Posterior vena cava (tissue), 2 donors: ENCODE results near the gene SLC37A4. TPM values are rescaled to one million over a fixed set of nuclear protein-coding genes. Genes with fewer than 3 reads are reported as not detected.
"Not testable (repeated sequence)": the region's sequence is repeated elsewhere in the genome, so short reads cannot be mapped to it uniquely, and the experiment has no call there.

ENCODE experiments used
- DNase-seq: peaks from one replicate; pipeline ENCODE4 v3.0.0-alpha.2; 2020; ENCODE audit warnings: low spot score
- intact Hi-C, 2 donors: fragments of 100-400 bp; cut with DNase I; formaldehyde crosslinking; loops; one replicate each; pipeline versions ENCODE4 v1.14.1 to v1.14.2; 2022 to 2023
- total RNA-seq, 2 donors: library from RNA; stranded (reverse); fragmentation: NEBNext Ultra II Directional; extraction: Animal tissue kit (Norgen Biotek cat#: 25700); gene quantifications; one replicate each; pipeline ENCODE4 v1.2.1, GENCODE V29; 2021
- donor health status: DM: yes; HTN: yes; CAD: no.
- donor health status: DM: yes; HTN: yes; CAD: no.

The SLC37A4 gene
- total RNA-seq, 2 donors from 2014 or later = 6.0 to 7.8 TPM

DNA sequence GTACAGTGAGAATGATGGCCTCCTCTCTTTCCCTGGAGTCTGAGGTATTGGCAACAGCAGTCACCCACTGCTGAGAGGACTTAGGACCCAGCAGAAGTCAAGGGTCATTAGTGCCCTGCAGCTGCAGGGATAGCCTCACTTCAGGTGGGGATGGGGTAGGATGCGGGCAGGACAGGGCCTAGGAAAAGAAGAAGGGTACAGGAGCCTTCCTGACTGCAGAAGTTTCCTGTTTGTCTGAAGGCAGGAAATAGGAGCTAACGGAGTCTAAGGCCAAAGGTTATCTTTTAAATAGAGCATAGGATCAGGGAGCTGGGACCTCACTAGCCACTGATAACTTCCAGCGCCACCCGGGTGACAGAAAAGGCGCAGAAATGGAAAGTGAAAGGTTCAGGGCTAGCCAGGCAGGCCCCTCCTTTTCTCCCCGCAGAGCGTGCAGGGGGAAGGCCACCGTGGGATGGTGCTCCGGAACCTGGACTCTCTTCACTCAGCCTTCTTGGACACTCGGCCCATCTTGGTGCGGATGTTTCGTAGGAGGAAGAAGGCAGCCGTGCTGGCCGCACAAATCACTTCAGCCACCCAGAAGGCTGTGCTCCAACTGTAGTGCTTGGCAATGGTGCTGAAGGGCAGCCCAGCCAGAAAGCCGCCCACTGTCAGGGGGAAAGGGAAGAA, 6.1 kb downstream of the SLC37A4 start:
- peak; percentile 74 for DNase-seq
- intact Hi-C loops = loop anchor here in 1 of 2 donors (5.0 kb wide), 1 partner anchor 38 kb away; no protein-coding TSS in a partner anchor

DNA sequence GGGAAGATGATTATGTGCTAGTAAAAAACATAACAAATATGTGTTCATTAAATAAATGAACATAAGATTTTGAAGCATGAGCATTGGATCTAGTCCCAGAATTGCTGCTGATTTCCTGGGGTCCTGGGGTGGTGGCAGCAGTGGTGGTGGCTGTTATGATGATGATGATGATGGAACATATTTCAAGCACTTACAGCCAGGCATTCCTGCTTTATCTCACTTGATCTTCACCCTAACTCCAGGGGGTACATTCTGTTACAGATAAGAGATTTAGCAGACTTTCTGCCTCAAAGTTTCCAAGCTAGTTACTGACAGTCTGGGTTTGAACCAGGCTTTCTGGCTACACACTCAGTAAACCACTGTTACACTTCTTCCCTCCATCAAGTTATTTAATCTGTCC, 6.9 kb downstream of the SLC37A4 start:
- intact Hi-C loops = loop anchor here in 1 of 2 donors (5.0 kb wide), 1 partner anchor 39 kb away; no protein-coding TSS in a partner anchor
- DNase-seq = peak; percentile 32

GRCh38 chr11:119021631-119022030, 9.0 kb downstream of the SLC37A4 start:
- DNase-seq = no peak
- intact Hi-C loops = loop anchor here in 1 of 2 donors (5.0 kb wide), 1 partner anchor 41 kb away; no protein-coding TSS in a partner anchor

DNA sequence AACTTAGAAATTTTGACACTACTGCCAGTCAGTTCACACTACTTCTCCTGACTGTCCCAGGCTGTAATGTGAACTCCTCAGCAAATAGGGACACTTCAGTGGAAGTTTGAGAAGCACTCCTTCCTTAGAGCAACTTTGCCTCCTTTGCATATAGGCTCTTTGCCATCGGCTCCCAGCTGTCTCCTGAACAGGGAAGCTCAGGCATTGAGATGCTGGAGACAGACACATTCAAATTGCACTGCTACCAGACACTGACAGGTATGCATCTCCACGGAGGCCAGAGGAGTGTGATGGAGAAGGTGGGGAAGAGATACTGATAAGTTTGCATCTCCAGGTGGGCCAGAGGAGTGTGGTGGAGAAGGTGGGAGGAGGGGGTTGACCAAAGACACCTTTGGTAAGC, 10.7 kb downstream of the SLC37A4 start:
- intact Hi-C loops = loop anchor here in 1 of 2 donors (5.0 kb wide), 1 partner anchor 42 kb away; no protein-coding TSS in a partner anchor
- peak; percentile 13 for DNase-seq

DNA sequence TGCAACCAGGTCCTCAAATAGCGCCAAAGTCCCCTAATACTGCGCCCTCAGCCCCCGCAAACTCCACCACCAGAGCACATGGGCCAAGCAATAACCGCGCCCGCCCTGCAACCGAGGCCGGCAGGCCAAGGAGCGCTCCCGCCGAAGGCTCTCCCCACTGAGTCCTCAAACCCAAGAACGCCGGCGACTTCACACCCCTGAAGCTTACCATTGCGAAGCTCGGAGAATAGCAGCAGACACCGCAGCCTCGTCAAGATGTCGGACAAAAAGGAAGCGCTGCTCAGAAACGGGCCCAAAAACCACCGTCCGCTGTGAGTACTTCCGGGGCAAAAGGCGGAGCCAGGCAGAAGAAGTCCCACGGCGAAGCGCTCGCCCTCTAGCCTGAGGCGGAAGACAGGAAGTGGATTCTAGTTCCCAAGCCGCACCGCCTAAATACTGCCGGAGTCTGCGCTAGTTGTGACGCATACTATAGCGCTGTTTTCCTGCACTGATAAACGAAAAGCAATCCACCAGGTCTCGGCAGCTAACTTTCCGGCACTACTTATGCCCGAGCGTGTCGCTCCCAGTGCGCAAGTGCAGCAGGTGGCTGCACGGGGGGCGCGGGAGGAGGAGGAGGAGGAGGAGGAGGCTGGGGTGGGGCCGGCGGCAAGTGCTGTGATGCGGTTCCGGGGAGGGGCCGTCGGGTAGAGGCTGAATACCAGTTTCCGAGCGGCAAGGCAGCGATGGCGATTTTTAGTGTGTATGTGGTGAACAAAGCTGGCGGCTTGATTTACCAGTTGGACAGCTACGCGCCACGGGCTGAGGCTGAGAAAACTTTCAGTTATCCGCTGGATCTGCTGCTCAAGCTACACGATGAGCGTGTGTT, 12.4 kb downstream of the SLC37A4 start, which contains the start of the genes RPS25 and TRAPPC4:
RPS25 (minus strand) TSS at position 270 of the 865 bp plus-strand sequence; CDS start at position 211, 59 bp downstream.
TRAPPC4 (plus strand) TSS at position 693 of the 865 bp plus-strand sequence; CDS start at position 723, 30 bp downstream.
- DNase-seq = peak; percentile 98
- intact Hi-C loops = loop anchor here in 1 of 2 donors (1.0 kb wide), 1 partner anchor 20 kb away; the partner anchor contains the start of gene CENATAC

DNA sequence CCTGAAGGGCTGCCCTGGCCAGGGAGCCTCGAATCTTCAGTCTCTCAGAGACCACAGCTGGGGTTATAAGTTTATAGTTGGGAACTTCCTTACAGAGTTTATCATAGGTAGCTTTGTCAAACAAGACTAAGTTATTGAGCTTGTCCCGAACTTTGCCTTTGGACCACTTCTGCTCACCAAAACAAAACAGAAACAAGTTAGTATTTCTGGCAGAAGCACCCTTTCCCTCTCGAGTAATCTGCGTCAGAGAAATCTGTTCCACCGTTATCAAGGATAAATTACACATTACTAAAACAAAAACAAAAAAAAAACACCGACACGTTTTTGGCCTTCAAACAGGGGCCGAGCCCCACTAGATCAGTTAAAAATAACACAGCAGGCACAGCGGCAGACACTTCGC, 13.3 kb downstream of the SLC37A4 start:
- intact Hi-C loops = not testable (repeated sequence)
- peak; percentile 42 for DNase-seq

GRCh38 chr11:119016216-119017009, 14.3 kb downstream of the SLC37A4 start:
- DNase-seq = no peak
- intact Hi-C loops = no loop called here

- intact Hi-C loops = no loop called here
- DNase-seq = no peak
These were observed 15.5 kb downstream of the SLC37A4 start for GRCh38 chr11:119015054-119015611.

DNA sequence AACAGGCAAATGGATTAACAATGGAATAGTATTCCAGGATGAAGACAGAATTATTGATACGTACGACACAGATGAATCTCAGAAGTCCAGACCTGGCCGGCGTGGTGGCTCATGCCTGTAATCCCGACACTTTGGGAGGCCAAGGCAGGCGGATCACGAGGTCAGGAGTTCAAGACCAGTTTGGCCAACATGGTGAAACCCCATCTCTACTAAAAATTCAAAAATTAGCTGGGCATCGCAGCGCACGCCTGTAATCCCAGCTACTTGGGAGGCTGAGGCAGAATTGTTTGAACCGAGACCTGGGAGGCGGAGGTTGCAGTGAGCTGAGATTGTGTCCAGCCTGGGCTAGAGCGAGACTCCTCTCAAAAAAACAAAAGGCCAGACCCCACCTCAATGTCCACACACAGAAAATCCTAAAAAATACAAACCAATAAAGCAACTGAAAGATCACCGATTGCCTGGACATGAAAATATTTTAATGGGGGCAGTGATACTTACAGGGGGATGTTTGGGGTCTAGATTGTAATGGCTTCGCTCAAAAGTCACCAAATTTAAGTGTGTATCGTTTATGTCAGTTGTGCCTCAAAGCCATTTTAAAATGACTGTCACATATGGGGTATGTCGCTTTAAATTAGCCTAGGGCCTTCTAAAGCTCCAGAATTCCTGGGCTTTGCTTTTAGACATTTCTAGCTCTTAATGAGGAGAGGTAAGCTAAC, 16.3 kb downstream of the SLC37A4 start:
- no peak for DNase-seq
- intact Hi-C loops = no loop called here

GRCh38 chr11:119012629-119013170, 18.0 kb downstream of the SLC37A4 start:
- intact Hi-C loops = no loop called here
- DNase-seq = peak; percentile 1

DNA sequence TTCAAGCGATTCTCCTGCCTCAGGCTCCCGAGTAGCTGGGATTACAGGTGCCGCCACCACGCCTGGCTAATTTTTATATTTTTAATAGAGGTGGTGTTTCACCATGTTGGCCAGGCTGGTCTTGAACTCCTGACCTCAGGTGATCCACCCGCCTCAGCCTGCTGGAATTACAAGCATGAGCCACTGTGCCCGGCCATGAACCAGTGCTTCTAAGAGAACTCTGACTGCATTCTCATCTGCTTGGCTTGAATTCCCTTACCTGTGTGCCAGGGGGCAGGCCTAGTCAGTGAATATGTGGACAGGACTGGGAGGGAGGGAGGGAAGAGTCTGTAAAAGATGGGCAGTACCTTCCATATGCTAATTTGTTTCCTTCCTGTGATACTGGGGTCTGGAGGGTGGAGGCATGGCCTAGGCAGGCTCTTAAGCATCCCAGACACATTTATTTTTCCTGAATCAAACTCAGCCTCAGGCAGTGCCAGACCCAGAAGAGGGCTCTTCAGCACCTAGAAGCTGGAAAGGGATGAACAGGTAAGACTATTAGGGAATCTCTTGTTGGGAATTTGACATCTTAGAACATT, 19.1 kb downstream of the SLC37A4 start:
- intact Hi-C loops = no loop called here
- peak; percentile 44 for DNase-seq

- intact Hi-C loops = no loop called here
These were observed 24.0 kb downstream of the SLC37A4 start for GRCh38 chr11:119006656-119007055.

GRCh38 chr11:119000906-119001305, 29.8 kb downstream of the SLC37A4 start:
- intact Hi-C loops = no loop called here
- no peak for DNase-seq

More at GRCh38 chr11:119006656-119007055, 24.0 kb downstream of the SLC37A4 start:
- no peak for DNase-seq

- no peak for DNase-seq
- intact Hi-C loops = loop anchor here in 1 of 2 donors (1.0 kb wide), 1 partner anchor 19 kb away; the partner anchor contains the start of genes RPS25 and TRAPPC4
These were observed 31.9 kb downstream of the SLC37A4 start for GRCh38 chr11:118998822-118999221.

- intact Hi-C loops = loop anchor here in 1 of 2 donors (1.0 kb wide), 1 partner anchor 20 kb away; the partner anchor contains the start of genes RPS25 and TRAPPC4
- DNase-seq = no peak
These were observed 32.3 kb downstream of the SLC37A4 start for GRCh38 chr11:118998388-118998717.

GRCh38 chr11:118997627-118998387, 32.9 kb downstream of the SLC37A4 start, which contains the start of gene CENATAC:
TSS of gene CENATAC (plus strand) at chr11:118998138. CDS start at chr11:118998198, 60 bp downstream.
- intact Hi-C loops = loop anchor here in 1 of 2 donors (1.0 kb wide), 1 partner anchor 20 kb away; the partner anchor contains the start of genes RPS25 and TRAPPC4
- DNase-seq = peak; percentile 99
